Neural crest cell (in vitro differentiated cells): Measurements from ENCODE around the gene CCDC88A. TPM values are rescaled to one million over a fixed set of nuclear protein-coding genes. Genes with fewer than 3 reads are reported as not detected.
"Not testable (repeated sequence)": the region's sequence is repeated elsewhere in the genome, so short reads cannot be mapped to it uniquely, and the experiment has no call there.

Experiments used
- DNase-seq: peaks from one replicate; pipeline ENCODE4 v3.0.0; 2021; ENCODE audit warnings: low read depth, mixed read lengths, low spot score
- H3K27ac Mint-ChIP-seq: one replicate; pipeline ENCODE4 v1.8.0; 2021; ENCODE audit warnings: mild to moderate bottlenecking, mixed read lengths; ENCODE audit not compliant: unreplicated experiment
- H3K27me3 Mint-ChIP-seq: 2 replicates; pipeline ENCODE4 v1.8.0; 2021; ENCODE audit warnings: low read depth, mild to moderate bottlenecking, mixed read lengths
- H3K36me3 Mint-ChIP-seq: 2 replicates; pipeline ENCODE4 v1.8.0; 2021; ENCODE audit warnings: low read depth, mild to moderate bottlenecking, mixed read lengths
- H3K4me1 Mint-ChIP-seq: 2 replicates; pipeline ENCODE4 v1.8.0; 2021; ENCODE audit warnings: mixed read lengths
- H3K4me3 Mint-ChIP-seq: one replicate; pipeline ENCODE4 v1.8.0; 2021; ENCODE audit warnings: mild to moderate bottlenecking, mixed read lengths
- H3K9me3 Mint-ChIP-seq: 2 replicates; pipeline ENCODE4 v1.8.0; 2021; ENCODE audit warnings: mixed read lengths
- CTCF ChIP-seq: fragments of 200-600 bp; sonication (generic); conservative IDR thresholded peaks from 2 replicates; pipeline ENCODE4 v1.5.0; 2021; ENCODE audit warnings: antibody characterized with exemption, mild to moderate bottlenecking
- total RNA-seq: library from RNA; stranded (reverse); gene quantifications from 2 replicates; pipeline ENCODE4 v1.2.1, GENCODE V29; 2021

The CCDC88A gene
- total RNA-seq, 1 donor from 2014 or later = 123 TPM

DNA sequence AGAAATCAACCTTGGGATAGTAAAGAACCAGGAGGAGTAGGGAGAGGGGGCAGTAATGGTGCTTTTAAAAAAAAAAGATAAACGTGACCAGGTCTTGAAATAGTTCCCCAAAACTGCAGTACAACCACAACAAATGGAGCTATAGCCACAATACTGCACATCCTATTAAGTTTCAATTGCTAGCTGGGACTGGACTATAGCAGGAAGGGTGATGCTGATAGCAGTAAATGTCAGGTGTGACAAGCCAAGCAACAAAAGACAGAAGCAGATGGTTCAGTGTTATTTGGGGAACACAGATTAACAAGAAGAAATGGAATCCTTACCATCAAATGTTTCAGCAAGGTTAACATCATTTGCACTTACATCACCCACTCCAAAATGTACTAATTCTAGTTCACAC lies 177.0 kb downstream of the CCDC88A start:
- Mint-ChIP-seq H3K27me3 (no peaks in the 10 kb centered on the region), H3K27ac (no peak overlapping the region), H3K36me3 (peaks cover 2% of the 10 kb centered on the region), H3K4me3 (no peak overlapping the region), H3K9me3 (no peaks in the 10 kb centered on the region), H3K4me1 (no peaks in the 10 kb centered on the region)
- no peak for DNase-seq
- TF ChIP-seq CTCF = no peak

DNA sequence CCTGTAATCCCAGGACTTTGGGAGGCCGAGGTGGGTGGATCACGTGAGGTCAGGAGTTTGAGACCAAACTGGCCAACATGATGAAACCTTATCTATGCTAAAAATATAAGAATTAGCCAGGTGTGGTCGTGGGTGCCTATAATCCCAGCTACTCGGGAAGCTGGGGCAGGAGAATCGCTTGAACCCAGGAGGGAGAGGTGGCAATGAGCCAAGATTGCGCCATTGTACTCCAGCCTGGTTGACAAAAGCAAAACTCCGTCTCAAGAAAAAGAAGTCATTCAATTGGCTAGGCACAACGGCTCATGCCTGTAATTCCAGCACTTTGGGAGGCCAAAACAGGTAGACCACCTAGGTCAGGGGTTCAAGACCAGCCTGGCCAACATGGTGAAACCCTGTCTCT lies 178.1 kb downstream of the CCDC88A start:
- DNase-seq, H3K36me3 Mint-ChIP-seq, H3K4me3 Mint-ChIP-seq, H3K9me3 Mint-ChIP-seq, H3K4me1 Mint-ChIP-seq, H3K27me3 Mint-ChIP-seq, H3K27ac Mint-ChIP-seq: not testable (repeated sequence)

DNA sequence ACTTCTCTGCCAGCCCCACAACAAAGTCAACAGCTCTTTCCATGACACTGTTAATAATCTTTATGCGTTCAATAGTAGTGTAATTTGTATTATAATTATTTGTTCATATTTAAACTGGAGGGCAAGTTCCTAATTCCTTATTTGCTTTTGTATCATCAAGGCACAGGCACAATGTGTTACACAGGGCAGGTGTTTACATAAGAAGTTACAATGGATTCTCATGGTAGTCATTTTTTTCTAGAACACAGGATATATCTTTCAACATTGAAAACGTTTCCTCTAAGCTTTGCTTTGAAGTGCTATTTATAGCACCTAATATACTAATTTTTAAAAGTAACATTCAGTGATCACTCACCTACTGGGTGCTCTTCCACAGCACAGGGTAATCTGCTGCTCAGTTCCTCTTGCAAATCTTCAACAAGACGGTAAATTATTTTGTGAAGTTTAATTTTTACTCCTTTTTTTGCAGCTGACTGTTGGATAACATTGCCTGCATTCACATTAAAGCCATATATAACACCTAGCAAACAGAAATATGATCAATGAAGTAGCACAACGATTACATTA lies 179.9 kb downstream of the CCDC88A start:
- no peaks in the 10 kb centered on the region for H3K4me1 Mint-ChIP-seq
- no peak overlapping the region for H3K27ac Mint-ChIP-seq
- DNase-seq = no peak
- H3K27me3 Mint-ChIP-seq = no peaks in the 10 kb centered on the region
- no peaks in the 10 kb centered on the region for H3K9me3 Mint-ChIP-seq
- H3K4me3 Mint-ChIP-seq = no peak overlapping the region
- no peak for TF ChIP-seq CTCF
- peaks cover 4% of the 10 kb centered on the region for H3K36me3 Mint-ChIP-seq

Other genes starting within 250 kb of the CCDC88A start
- gene CLHC1, start 187.6 kb downstream of the CCDC88A start, total RNA-seq = 22.5 and 23.0 TPM in 2 replicates
- gene RPS27A, start 187.2 kb downstream of the CCDC88A start, total RNA-seq = 901 and 948 TPM in 2 replicates
- gene MTIF2, start 150.6 kb downstream of the CCDC88A start, total RNA-seq = 30.4 and 32.9 TPM in 2 replicates
- 38.6 and 39.0 TPM in 2 replicates for gene CFAP36, start 99.9 kb upstream of the CCDC88A start, total RNA-seq
- 50.4 and 62.0 TPM in 2 replicates for gene PPP4R3B, start 197.8 kb upstream of the CCDC88A start, total RNA-seq